Measurements from ENCODE around the gene B3GAT2.

B3GAT2 gene

DNA sequence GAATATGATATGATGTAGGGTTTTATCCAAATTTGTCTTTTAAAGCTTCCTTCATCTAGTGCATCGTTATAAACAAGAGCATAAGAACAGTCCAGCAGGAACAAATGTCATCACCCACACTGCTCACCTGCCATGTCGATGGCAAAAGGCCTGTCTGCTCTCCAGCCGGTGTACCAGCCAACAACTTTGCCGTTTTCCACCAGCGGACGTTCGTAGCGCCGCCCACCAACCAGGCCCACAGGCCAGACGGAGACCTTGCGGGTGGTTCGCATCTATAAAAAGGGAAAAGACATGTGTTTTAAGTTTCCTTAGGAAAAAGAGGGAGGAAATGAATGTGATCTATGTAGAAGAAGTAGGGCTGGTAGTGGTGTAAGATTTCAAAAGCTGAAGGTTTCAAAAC, 62.9 kb downstream of the B3GAT2 start:
- DNase-seq: no peak

DNA sequence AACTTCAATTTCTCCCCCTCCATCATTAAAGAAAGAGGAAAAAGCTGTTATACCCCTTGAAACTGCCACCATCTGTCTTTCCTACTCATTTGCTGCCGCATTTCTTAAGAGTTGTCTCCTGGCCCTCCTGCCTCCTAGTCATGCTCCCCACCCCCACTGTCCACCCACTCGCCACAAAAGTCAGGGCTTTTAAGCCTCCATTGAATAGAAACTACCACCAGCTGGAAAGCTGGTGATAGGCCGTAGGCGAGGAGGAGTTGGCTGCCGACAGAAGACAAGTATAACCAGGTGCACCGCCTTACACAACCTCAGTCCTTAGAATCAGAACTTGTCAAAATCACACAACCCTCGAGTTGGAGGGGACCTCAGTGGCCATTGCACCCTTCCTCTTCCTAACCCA, 67.6 kb downstream of the B3GAT2 start:
- no peak for DNase-seq

DNA sequence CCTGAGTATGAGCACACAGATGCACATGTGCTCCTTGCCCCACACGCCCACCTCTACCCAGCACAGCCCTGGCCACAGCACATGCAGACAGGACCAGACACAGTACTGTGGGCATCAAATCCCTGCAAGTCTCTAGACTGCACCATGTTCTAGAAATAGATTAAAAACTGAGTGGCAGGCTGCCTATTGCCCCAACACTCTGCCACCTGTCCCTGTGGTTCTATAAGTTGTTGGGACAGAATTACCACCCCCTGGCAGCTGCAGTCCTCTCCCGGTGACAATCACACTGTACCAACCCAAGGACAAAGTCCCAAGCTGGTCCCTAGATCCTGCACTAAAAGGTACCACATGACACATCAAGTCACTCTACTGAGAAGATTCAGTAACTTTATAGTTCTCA, 70.2 kb downstream of the B3GAT2 start:
- DNase-seq: no peak

DNA sequence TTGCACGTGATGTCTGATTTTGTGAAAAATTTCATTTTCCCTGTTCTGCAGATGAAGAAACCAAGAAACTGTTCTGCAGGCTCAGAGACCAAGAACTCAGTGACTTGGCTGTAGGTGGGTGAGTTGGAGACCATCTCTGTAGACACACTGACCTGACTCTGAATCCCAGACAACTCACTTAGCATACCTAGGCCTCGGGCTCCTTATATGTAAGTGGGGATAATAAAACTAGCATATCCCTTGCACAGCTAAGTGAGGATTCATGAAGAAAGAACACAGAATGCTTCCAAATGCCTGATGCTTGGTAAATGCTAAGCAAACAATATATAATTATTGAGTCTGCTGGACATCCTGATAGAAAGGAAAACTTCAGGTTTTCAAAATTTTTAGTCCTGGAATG, 70.8 kb downstream of the B3GAT2 start:
- DNase-seq: no peak

DNA sequence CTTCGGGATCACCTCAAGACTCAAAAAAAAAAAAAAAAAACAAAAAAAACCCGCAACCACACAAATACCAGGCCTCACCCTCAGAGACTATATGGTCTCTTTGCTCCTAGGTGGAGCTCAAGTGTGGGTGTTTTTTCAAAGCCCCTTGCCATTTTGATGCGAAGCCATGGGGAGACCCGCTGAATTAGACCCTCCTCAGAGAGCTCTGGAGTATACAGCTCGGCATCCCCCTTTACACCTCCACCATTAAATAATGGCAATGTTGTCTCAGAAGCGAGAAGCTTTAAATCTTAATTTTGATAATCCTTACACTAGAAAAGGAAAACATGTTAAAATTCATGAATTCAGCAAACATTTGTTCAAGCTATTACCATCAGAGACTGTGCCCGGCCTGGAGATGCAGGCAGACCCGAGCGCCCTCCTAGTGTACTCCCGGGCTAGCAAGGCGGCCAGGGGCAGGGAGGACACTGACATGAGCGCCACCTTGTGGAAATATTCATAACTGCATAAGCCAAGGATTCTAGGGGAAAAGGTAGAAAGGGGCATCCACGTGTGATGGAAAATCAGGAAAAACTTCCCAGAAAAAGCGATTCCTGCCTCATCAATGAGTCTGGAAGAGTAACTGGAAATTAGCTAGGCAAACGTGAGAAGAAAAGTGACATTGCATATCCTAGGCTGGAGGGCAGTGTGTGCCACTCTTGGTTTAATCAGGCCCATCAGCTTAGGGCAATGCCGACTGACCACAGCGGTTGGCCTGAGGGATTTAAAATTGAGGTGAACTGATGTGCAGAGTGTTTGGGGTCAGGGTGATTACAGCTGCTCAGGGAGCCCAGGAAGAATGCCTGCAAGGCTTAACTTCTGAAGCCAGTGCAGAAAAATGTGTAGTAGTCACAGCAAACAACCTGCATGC, 72.5 kb downstream of the B3GAT2 start:
- DNase-seq: peak; percentile 41

DNA sequence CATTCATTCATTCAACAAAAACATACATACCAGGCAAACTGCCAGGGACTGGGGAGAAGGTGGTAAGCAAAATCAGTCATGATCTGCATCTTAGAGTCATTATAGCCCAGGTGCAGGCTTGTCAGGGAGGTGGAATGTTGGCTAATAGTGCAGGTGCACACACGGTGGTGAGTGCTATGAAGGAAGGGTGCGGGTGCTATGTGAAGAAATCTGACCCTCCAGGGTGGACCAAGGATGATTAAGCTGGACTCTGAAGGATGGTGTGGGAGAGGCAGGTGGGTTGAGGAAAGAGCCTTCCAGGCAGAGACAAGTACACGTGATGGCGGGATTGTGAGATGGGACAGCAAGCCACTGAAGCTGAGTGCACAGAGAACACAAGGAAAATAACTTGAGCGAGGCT, 77.4 kb downstream of the B3GAT2 start:
- no peak for DNase-seq

DNA sequence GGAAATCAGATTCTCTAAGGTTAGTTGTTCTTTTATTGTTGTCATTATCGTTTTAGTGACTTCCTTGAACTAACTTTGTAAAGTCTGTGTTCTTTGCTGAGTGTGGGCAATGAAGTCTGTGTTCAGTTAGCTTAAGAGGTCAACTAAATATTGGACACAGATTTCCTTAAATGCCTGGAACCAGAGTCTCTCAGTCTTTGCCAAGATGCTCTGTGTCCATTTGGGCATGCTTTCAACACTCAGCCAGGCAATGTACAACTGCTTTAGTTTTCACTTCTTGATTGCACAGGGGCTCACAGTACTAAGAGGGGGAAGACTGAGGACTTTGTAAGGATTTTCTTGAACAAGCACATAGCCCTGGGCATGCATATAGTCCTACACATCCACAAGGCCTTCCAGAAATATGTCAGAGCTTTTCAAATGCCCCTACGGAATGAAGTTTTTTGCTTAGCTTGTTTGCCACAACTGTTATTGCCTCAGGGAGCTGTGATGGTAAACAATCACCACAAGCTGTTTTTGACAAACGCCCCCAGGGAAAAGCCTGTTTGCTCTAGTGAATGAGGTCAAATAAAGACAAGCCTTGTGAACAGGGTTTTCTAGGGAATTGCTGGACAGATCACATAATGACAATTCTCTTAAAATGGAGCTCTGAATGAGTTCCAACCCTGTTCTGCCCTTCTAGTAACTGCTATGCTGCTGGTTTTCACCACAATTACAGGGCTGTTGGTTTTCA, 82.5 kb downstream of the B3GAT2 start:
- no peak for DNase-seq

DNA sequence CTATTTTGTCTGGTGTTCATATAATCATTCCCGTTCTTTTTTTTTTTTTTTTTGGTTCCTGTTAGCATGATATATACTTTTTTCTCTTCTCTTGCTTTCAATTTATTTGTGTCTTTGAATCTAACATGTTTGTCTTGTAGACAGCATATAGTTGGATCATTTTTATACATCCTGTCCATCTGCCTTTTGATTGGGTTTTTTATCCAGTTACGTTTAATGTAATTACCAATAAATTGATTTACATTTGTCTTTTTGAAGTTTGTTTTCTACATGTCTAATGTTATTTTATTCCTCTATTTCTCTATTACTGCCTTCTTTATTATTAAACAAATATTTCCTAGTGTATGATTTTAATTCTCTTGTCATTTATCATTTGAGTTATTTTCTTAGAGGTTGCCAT, 84.4 kb downstream of the B3GAT2 start:
- DNase-seq: no peak

DNA sequence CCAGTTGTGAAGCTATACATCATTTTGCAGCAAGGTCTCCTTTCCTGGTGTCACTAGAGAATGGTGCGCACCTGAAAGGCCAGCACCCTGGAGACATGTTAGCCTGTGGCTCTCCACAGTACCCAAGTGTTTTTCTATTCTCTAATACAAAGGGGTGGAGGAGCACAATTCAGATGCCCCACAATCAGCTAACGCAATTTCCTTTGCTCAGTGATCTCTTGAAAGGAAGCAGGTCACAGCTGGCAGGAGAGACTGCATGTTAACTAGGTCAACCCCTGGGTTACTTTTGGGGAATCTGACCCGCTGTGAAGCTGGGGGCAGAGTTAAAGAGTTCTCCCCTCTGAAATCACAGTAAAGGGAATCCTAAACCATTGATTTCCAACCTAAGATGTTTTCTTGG, 92.5 kb downstream of the B3GAT2 start:
- no peak for DNase-seq

DNA sequence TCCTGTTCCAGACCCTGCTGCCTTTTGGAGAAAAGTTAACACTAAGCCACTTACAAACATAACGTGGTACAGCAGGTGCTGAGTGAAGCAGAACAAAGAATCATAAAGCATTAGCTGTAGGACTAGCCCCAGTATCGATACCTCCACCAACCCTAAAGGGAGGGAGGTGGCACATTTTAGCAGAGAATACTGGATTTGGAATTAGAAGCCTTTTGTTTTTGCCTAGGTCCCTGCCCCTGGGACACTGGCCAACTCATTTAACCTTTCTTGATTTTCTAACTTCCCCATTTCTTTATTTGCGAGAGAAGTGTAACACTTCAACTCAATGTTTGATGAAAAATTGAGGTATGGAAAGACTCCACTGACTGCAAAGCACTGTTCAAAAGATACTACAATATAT, 93.5 kb downstream of the B3GAT2 start:
- DNase-seq: no peak

DNA sequence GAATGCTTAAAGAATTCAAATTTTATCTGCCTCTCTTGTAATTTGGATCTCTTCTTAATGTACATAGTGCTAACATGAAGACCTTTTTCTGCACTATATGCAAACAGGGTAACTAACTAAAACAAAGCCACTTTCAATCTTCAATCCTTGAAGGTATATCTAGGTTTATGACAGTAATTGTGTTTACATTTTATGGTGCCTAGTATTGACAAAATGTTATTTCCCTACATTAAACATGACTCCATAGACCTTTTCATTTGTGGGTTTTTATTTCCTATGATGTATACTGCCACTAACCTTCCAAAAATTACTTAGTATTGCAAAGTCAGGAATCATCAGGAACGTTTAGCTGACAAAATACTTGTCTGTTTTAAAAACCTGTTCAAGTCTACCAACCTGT, 95.9 kb downstream of the B3GAT2 start:
- no peak for DNase-seq

DNA sequence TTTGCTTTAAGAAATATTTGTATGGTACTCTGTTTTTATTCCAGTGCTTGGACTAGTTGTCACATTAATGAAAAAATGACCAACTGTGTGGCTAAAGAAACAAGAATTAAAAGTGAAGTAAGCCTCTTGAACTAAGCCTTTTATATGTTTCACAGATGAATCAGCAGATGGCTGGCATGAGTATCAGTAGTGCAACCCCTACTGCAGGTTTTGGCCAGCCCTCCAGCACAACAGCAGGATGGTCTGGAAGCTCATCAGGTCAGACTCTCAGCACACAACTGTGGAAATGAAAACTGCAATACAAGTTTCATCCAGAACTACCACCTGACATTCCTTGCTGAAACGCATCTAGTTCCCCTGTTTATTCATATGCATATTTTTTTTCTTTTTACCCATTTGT, 96.8 kb downstream of the B3GAT2 start:
- no peak for DNase-seq

DNA sequence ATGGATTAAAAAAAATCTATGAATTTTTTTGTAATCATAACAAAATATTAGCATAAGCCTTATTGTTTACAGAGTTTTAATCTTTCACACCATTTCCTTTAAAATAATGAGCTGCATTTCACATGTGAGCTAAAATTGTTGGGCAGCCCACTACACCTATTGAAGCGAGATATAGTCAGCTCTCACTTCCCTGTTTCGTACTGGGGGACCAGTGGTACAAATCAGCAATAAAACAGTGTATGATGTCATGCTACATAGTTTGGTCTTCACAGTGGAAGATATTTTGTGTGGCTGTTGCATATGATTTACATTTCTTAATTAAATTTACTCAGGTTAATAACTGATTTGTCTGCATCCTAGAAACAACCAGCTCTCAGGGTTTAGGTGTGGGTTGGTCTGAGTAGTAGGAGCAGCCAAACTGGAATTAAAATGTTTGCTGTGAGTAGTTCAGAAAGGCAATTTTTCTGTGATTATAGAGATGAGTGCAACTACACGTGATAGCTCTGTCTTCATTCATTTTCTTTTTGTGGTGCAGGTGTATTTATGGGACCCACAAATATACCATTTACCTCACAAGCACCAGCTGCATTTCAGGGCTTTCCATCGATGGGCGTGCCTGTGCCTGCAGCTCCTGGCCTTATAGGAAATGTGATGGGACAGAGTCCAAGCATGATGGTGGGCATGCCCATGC, 99.3 kb downstream of the B3GAT2 start:
- no peak for DNase-seq

DNA sequence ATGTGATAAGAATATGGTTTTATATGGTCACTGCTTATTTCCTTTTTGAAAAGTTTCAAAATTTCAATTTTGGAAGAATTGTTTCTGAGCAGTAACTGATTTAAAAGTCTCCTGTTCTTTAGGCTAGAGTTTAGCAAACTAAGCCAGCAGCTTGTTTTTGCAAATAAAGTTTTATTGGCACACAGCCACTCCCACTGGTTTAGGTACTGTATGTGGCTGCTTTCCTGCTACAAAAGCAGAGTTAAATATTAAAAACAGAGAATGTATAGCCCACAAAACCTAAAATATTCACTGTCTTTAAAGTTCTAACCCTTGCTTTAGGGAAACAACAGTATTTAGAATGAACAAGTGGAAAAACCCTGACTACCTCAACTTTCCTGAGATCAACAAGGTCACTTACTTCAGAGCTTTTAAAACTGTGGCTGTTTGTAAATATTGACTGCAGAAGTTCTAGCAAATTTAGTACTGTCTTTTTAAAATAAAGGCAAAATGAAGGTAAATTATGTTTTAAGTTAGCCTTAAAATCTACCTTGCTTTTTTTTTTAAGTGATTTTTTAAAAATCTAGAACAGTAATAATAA, 104.1 kb downstream of the B3GAT2 start:
- DNase-seq: no peak

DNA sequence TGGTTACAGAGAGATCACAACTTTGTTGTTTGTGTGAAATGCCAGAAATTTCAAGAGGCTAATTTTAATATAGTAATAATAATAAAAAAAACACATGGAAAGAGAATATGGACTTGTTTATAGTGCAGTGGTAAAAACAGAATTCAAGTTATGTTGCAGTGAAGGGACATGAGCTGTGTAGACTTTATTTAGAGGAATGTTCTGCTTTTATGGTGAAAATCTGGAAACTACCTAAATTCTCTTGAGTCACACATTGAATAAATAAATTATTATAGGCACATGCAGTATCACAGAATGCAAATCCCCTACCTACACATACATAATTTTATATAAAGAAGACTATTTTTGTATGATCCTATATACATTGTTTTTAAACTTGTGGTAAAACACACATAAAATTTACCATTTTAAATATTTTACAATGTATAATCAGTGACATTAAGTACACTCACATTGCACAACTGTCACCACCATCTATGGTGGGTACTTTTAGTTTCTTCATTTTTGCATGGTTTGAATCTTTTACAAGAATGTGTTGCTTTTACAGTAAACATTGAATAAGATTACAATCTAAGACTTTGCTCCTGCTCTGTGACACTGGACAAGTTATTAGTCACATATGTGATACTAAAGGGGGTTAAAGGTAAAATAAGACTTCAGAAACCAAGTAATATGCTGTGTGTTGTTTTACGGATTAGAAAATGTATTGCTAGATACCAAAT, 107.4 kb downstream of the B3GAT2 start:
- DNase-seq: no peak

DNA sequence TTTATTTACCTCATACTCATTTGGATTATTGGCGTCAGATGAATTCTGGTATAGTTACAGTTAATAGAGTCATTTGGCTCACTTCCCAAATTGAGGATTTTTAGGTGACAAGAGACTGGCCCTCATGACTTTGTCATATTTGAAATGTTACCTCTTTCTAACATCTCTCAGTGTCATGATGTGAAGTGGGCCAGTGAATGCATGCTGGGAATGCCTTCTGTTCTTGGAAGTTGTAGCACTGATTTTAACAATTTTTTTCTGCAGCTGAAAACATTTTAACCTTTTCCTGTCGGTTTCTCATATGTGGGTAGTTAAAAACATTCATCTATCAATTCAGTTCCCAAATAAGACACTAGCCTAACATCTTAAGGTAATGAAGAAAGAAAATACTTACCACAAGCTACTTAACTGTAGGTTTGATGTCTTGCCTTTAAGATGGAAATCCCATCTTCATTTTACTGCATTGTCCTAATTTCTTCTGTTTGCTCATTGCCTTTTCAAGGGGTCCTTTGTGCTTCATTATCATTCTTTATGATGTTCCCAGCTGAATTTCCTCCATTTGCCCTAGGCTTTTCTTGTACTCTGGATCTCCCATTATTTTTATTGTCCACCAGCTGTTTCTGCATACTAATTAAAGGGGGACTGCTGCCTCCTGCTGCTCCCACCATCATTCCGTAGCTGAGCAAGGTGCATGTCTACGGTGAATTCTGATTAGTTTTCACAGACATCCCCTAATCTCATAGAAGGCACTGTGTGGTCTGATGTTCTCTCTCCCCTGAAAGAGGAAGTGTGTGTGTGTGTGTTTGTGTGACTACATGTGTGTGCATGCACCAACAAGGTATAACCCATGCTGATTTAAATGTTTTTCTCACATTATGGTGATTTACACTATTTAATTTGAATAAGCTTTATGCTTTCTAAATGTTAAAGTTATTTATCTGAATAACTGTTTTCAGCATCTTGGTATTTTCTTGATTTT, 109.5 kb downstream of the B3GAT2 start:
- DNase-seq: no peak

DNA sequence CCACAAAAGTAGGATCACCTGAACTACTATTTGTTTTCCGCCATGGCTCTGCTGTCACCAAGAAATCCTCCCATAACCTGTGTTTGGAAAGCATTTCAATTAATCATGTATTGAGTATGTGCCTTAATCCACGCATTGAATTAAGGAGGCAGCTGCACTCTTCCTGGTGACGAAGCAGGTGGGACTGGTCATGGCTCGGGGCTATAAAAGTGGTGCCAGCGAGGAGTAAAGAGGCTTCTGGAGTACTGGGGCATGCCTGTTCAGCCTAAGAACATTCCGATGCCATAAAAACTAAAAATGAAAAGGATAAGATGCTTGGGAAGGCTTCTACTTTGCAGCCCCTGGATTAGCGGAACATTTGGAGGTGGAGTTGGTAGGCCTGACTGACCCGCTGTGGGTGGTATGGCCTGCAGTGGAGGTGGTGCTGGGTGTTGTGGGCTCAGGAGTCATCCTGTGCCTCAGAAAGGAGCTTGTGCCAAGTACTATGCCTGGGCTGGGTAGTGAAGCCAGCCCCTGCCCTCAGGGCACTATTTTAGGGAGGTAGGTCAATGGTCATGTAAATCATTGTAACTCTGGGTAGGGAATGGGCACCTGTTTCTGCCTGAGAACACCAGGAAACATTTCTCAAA, 110.5 kb downstream of the B3GAT2 start:
- no peak for DNase-seq

DNA sequence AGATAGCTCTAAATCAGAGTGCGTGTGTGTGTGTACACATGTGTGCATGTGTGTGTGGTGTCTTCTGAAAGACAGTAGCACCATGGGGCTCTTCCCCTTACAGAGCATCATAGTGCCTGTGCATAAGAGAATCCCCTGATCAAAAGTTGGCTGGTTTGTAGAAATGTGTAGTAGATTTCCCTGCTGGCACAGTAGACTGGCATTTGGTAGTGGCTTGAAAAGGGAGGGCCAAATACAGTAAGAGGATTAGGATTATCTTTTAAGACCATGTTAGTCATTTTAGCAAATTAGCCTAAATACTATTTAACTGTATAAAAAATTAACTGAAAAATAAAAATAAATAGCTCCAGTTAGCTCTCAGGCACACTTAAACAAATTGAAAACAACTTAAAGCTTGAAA, 112.6 kb downstream of the B3GAT2 start:
- no peak for DNase-seq

DNA sequence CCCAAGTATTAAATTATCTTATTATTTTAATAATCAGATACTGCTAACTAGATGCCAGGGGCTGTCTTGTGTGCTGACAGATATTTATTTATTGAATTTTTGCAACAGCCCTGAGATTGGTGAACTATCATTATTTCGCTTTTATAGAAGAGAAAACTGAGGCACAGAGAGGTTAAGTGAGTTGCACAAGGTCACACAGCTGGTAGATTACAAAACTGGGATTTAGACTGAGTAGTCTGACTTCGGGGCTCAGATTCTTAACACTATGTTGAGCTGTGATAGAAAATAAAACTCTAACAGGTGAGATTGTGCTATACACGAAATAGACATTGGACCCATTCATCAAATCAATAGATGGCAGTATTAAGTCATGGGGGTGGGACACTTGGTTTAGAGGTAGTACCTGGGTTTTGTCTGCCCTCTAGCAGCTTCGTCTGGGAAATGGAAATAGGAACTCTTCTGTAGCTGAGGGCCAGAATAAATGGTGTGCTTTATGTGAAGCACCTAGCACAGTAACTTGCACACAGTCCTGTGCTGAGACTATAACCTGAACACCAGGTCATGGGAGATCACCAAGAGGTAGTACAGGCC, 113.4 kb downstream of the B3GAT2 start:
- no peak for DNase-seq

DNA sequence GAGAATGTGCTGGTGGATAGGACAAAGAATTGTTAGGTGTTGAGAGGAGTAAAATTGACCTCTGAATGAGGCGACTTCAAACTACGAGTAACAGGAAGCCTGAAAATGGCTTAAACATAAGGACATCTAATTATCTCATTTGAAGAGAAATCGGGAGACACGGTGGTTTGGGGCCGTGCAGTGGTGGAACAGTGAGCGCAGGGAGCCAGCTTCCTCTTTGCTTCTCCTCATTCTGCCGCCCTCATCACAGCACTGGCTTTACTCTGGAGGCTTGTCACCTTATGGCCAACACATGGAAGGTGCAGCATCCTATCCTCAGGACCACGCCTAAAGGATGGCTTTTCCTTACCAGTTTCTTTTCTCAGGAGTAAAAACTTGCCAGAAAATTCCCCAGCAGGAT, 114.3 kb downstream of the B3GAT2 start:
- DNase-seq: no peak

DNA sequence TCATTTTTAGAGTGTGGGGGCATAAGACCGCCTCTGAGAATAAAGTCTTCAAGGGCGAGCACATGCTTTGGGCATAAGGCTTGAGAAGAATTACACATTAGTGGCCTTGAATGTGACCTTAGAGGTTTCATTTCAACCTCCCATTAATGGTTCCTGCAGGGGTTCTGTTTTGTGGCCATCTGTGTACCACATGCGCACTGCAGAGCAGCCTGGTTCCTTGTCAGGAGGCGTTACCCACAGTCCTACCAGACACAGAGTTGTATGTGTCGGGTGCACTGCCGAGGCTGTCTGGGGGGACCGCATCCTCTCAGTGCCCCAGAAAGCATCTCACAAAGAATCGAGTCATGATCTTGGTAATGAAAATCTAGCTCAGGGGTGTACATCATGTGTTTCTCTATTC, 115.7 kb downstream of the B3GAT2 start:
- DNase-seq: no peak

Measured in GDM1 (cell line).